Suprapubic skin (tissue), 4 donors: ENCODE results near the gene ALG10. TPM values are rescaled to one million over a fixed set of nuclear protein-coding genes. Genes with fewer than 3 reads are reported as not detected.
"Not testable (repeated sequence)": the region's sequence is repeated elsewhere in the genome, so short reads cannot be mapped to it uniquely, and the experiment has no call there.

Experiments
- DNase-seq, 2 donors: peaks; one replicate each; pipeline ENCODE4 v3.0.0-alpha.2; 2019; ENCODE audit warnings: low spot score in 2 of 2
- H3K27ac ChIP-seq: fragments of 200-600 bp; sonication (generic); one replicate; pipeline ENCODE4 v1.5.1; 2019
- H3K27me3 ChIP-seq: fragments of 200-600 bp; sonication (generic); one replicate; pipeline ENCODE4 v1.5.1; 2019
- H3K36me3 ChIP-seq: fragments of 200-600 bp; sonication (generic); one replicate; pipeline ENCODE4 v1.5.1; 2019
- H3K4me1 ChIP-seq: fragments of 200-600 bp; sonication (generic); one replicate; pipeline ENCODE4 v1.5.1; 2019
- H3K4me3 ChIP-seq: fragments of 200-600 bp; sonication (generic); one replicate; pipeline ENCODE4 v1.5.1; 2019; ENCODE audit warnings: mild to moderate bottlenecking
- H3K9me3 ChIP-seq: fragments of 200-600 bp; sonication (generic); one replicate; pipeline ENCODE4 v1.5.1; 2019
- EP300 ChIP-seq: sonication (generic); formaldehyde crosslinking; IDR thresholded peaks from one replicate; pipeline ENCODE4 v1.6.1; 2017; ENCODE audit warnings: antibody characterized with exemption
- POLR2A ChIP-seq, 2 donors: fragments of 450-650 bp; IDR thresholded peaks; one replicate each; pipeline ENCODE4 v1.6.1; 2017; ENCODE audit warnings: antibody characterized with exemption in 2 of 2, mild to moderate bottlenecking in 2 of 2, moderate library complexity in 2 of 2
- POLR2AphosphoS5 ChIP-seq, 3 donors: sonication (generic); formaldehyde crosslinking; IDR thresholded peaks; one replicate each; pipeline ENCODE4 v1.6.1; 2017; ENCODE audit warnings: antibody characterized with exemption in 3 of 3
- WGBS: methylation state at CpG from one replicate; pipeline ENCODE4 v1.1.5; 2018; 5-methylcytosine and 5-hydroxymethylcytosine counted together
- total RNA-seq, 4 donors: library from RNA; depleted of rRNA; stranded (reverse); fragments of >200 nt; gene quantifications; one replicate each; pipeline ENCODE4 v1.1.0, GENCODE V29; 2016
- TF ChIP-seq, protein P1 (sequence below), 2 donors: fragments of 200-600 bp in 1 of 2; fragments of 450-650 bp in 1 of 2; sonication (generic) in 1 of 2; IDR thresholded peaks; one replicate each; pipeline ENCODE4 v1.5.1; 2016 to 2019; ENCODE audit warnings: antibody characterized with exemption in 2 of 2, mild to moderate bottlenecking in 1 of 2, moderate library complexity in 1 of 2

ALG10 gene
- total RNA-seq, 4 donors from 2014 or later = 5.7 to 21.6 (median 14.9) TPM

DNA sequence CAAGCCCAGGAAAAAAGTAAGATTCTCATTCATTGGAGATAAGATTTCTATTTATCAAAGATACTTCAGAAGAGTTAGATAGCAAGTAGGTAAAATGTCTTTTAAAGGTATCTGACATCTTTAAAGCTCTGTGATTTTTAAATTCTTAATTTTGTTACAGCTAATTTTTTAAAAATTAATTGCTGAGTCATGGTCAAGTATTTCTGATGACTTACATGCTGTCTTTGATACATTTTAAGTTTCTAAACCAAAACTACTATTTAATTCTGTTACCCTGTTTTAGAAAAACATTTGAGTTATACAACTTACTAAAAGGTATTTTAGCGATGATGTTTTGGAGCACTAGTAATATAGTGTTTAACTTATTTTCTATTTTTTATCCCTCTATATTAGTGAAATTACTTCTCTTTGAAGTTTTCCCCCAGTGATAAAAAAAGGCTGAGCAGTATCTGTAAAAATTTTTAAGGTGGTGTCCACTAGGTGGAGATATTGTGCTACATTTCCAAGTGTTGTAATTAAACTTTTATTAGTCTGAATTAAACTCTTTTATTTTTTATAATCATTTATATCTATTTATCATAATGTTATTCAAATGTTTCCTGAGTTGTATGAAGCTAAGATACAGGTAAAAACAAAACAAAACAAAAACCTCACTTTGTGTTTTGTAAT lies 11.5 kb downstream of the ALG10 start:
- no peaks in the 10 kb centered on the region for H3K9me3 ChIP-seq
- no peak overlapping the region for H3K27ac ChIP-seq
- no peaks in the 10 kb centered on the region for H3K4me1 ChIP-seq
- H3K27me3 ChIP-seq = no peaks in the 10 kb centered on the region
- TF ChIP-seq, protein P1, sequence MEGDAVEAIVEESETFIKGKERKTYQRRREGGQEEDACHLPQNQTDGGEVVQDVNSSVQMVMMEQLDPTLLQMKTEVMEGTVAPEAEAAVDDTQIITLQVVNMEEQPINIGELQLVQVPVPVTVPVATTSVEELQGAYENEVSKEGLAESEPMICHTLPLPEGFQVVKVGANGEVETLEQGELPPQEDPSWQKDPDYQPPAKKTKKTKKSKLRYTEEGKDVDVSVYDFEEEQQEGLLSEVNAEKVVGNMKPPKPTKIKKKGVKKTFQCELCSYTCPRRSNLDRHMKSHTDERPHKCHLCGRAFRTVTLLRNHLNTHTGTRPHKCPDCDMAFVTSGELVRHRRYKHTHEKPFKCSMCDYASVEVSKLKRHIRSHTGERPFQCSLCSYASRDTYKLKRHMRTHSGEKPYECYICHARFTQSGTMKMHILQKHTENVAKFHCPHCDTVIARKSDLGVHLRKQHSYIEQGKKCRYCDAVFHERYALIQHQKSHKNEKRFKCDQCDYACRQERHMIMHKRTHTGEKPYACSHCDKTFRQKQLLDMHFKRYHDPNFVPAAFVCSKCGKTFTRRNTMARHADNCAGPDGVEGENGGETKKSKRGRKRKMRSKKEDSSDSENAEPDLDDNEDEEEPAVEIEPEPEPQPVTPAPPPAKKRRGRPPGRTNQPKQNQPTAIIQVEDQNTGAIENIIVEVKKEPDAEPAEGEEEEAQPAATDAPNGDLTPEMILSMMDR (IDR thresholded peaks at IDR 0.05) = peak in 1 of 2 donors; percentile 38
- no peak for TF ChIP-seq POLR2A (IDR thresholded peaks at IDR 0.05)
- H3K36me3 ChIP-seq = no peaks in the 10 kb centered on the region
- no peak overlapping the region for H3K4me3 ChIP-seq
- no peak for DNase-seq
- WGBS = 37% methylated on average over 1 of the region's 1 CpG

DNA sequence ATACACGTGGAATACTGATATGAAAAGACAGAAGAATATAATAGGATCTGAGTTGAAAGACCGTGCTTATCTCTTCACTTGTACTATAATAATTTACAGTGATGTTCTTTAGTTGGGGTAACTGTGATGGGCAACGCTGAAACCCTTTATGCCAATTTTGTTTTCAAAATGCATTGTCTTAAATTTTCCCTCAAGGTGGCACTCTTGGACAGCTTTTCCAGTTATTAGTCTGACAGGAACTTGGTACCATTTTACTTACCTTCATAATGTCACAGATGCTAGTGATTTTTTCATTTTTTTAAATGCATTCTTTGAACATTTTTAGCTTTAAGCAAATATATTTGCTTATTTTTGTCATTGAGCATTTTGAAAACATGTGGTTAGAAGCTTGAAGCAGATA lies 16.1 kb downstream of the ALG10 start:
- H3K4me3 ChIP-seq, H3K27ac ChIP-seq, H3K27me3 ChIP-seq, H3K36me3 ChIP-seq, H3K4me1 ChIP-seq, DNase-seq, H3K9me3 ChIP-seq: not testable (repeated sequence)
- WGBS = 91% methylated on average over 3 of the region's 3 CpGs

DNA sequence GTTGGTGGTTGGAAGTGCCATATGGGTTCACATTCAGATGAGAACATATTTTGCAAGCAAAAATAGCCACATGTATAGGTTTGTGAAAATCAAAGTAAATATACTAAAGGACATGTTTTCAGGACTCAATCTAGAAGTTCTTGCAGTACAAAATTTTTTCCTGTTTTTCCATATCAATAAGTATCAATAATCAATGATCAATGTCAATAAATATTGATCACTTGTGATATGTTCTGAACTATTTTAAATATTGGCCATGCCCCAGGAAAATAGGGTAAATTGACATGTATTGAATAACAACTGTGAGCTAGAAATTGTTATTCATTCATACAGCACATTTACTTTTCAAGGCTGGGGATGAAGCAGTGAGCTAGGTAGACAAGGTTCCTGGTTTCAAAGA lies 24.3 kb downstream of the ALG10 start:
- Histone ChIP-seq H3K27ac (no peak overlapping the region), H3K9me3 (peaks cover 15% of the 10 kb centered on the region), H3K36me3 (no peaks in the 10 kb centered on the region), H3K4me1 (no peaks in the 10 kb centered on the region), H3K27me3 (no peaks in the 10 kb centered on the region), H3K4me3 (no peak overlapping the region)
- no peak for DNase-seq
- TF ChIP-seq EP300 (no peak), POLR2A (IDR thresholded peaks at IDR 0.05) (no peak), POLR2AphosphoS5 (IDR thresholded peaks at IDR 0.05) (no peak)
- TF ChIP-seq, protein P1 (IDR thresholded peaks at IDR 0.05) = no peak

DNA sequence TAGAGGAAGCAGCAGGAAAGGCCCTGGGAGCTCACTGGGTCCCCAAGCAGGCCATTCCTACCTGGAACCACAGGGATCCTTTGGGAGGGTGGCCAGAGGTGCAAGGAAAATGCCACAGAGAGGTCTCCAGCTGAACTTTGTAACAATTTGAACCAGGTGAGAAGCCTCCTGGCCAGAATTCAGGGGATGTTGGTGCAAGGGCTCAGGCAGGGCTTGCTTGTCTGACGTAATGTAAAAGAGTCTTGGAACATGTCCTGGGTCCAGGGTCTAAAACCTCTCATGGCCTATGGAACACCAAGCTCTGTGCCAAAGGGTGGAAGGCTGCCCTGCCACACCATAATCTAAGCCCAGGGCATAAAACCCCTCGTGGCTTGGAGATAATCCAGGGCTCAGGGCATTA lies 25.6 kb downstream of the ALG10 start:
- peaks cover 15% of the 10 kb centered on the region for H3K9me3 ChIP-seq
- DNase-seq, H3K4me3 ChIP-seq, H3K36me3 ChIP-seq, H3K4me1 ChIP-seq, H3K27me3 ChIP-seq, H3K27ac ChIP-seq: not testable (repeated sequence)
- 50% methylated on average over 1 of the region's 2 CpGs for WGBS

DNA sequence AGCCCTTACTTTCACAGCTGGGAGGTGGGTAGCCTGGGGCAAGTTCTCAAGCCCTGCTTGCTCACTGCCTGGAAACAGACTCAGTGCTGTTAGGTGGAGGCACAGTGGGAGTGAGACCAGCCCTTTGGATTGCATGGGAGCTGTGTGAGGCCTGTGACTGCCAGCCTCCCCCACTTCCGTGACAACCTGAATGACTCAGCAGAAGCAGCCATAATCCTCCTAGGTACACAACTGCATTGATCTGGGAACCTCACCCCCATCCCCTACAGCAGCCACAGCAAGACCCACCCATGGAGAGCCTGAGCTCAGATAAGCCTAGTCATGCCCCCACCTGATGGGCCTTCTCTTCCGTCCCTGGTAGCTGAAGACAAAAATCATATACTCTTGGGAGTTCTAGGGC lies 26.4 kb downstream of the ALG10 start:
- TF ChIP-seq POLR2AphosphoS5 (IDR thresholded peaks at IDR 0.05) (no peak), EP300 (no peak), POLR2A (IDR thresholded peaks at IDR 0.05) (no peak)
- TF ChIP-seq, protein P1 (IDR thresholded peaks at IDR 0.05) = no peak
- no peaks in the 10 kb centered on the region for H3K4me1 ChIP-seq
- no peak overlapping the region for H3K27ac ChIP-seq
- no peaks in the 10 kb centered on the region for H3K36me3 ChIP-seq
- H3K9me3 ChIP-seq = peaks cover 15% of the 10 kb centered on the region
- no peak overlapping the region for H3K4me3 ChIP-seq
- no peak for DNase-seq
- 83% methylated on average over 2 of the region's 2 CpGs for WGBS
- no peaks in the 10 kb centered on the region for H3K27me3 ChIP-seq

DNA sequence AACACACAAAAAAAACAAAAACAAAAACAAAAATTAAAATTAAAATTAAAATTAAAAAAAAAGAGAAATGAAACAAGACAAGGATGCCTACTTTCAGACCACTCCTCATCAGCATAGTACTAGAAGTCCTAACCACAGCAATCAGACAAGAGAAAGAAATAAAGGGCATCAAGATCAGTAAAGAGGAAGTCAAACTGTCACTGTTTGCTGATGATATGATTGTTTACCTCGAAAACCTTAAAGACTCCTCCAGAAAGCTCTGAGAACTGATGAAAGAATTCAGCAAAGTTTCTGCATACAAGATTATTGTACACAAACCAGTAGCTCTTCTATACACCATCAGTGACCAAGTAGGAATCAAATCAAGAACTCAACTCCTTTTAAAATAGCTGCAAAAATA lies 29.2 kb downstream of the ALG10 start:
- Histone ChIP-seq H3K4me3 (no peak overlapping the region), H3K4me1 (no peaks in the 10 kb centered on the region), H3K9me3 (peaks cover 15% of the 10 kb centered on the region), H3K27ac (no peak overlapping the region), H3K27me3 (no peaks in the 10 kb centered on the region), H3K36me3 (no peaks in the 10 kb centered on the region)
- TF ChIP-seq, protein P1 (IDR thresholded peaks at IDR 0.05) = no peak
- TF ChIP-seq EP300 = no peak
- TF ChIP-seq POLR2AphosphoS5 (IDR thresholded peaks at IDR 0.05) = no peak
- no peak for TF ChIP-seq POLR2A (IDR thresholded peaks at IDR 0.05)
- 71% methylated on average over 1 of the region's 1 CpG for WGBS
- no peak for DNase-seq
